ENCODE data around the gene CCDC90B.
"Not testable (repeated sequence)": the region's sequence is repeated elsewhere in the genome, so short reads cannot be mapped to it uniquely, and the experiment has no call there.

CCDC90B gene, protein sequence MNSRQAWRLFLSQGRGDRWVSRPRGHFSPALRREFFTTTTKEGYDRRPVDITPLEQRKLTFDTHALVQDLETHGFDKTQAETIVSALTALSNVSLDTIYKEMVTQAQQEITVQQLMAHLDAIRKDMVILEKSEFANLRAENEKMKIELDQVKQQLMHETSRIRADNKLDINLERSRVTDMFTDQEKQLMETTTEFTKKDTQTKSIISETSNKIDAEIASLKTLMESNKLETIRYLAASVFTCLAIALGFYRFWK

DNA sequence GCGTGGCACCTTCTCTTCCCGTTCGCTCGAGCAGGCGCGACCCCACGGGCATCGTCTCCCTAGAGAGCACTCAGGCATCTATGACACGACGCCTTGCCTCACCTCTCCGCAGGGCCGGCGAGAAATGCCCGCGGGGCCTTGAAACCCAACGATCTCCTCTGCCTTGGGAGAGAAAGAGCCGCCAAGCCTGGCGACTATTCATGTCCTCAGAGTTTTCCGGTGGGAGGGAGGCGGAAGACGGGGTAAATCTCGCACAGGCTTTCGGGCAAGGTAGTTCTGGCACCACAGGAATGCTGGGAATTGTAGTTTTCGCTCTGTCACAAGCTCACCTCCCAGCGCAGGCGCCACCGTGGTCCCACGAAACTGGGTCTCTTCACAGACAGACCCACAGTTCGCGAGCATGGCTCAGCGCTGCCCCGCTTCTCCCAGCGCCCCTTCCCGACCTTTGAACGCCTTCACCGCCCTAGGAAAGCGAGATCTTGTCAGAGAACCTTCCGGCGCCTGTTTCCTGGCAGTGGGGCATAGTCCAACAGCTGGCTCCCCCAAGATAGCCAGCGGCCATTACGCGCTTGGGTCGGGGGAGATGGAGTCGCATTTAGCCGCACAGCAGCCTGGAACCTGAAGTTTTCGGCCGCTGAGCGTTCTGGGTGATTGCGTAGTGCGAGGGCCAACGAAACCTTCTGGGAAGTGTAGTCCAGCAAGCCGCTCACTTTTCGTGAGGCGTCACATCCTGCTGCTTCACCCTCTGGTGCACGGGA, at the start of gene CCDC90B:
Gene CCDC90B (minus strand): TSS at position 597 of the 758 bp plus-strand sequence. CDS start 395 bp downstream, at position 202.
- FAIRE-seq = peak; percentile 91

DNA sequence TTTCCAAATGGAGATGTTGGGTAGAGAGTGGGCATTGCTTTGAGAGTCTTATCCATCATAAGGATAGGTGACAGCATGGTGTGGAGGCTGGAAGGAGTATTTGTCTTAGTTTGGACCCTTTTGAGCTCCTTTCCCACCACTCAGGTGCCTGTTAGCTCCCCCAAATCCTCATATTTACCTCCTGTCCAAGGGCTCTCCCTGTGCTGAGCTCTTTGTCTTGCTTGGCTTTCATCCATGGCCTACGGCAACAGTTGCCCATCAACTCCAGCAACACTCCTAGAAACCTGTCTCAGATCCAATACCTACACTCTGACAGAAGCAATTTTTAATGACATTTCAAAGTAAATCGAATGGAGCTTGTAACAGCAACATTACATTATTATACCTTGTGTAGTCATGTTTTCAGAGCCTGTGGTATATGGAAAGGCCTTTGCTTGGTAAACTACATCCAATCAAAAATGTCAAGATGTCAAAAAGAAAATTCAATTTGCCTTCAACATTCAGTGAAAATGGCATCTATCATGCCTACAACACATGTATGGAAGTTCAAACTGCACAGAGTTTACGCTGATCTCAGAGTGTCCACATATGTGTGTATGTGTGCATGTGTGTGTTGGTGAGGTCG, 49.4 kb upstream of the CCDC90B start:
- no peak for FAIRE-seq

DNA sequence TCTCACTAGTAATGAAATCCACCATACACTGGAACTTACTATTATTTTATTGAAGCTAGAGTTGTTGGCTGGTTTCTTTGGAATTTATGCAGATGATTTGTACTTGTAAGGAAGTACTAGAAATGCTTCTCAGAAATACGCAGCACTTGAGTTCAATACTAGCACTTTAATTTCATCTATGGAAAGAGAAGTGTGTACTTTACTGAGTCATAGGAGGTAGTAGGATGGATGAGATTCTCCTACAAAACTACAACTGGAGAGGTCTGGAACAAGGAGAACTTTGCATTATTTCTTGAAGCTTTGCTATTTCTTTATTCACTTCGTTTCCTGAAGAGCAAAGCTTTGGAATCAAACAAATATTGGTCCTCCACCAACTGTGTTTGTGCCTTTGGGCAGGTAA, 44.1 kb upstream of the CCDC90B start:
- no peak for FAIRE-seq

DNA sequence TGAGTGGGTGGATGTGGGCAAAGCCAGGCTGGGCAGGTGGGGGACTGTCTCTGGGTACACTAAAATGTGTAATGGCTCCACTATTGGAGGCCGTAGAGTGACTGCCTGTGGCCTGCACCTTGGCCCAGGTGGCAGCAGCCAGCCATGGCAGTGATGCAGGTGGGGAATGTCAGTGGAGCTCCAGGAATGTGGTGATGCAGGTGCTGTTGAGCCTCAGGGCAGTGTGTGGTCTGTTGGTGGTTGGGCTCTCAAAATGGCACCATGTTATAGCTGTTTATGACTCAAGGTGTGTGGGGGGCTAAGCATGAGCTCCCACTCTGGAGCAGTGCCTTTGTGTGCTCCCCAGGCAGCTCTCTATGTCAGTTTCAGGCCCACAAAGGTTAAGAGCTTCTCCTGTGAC, 40.2 kb upstream of the CCDC90B start:
- no peak for FAIRE-seq

DNA sequence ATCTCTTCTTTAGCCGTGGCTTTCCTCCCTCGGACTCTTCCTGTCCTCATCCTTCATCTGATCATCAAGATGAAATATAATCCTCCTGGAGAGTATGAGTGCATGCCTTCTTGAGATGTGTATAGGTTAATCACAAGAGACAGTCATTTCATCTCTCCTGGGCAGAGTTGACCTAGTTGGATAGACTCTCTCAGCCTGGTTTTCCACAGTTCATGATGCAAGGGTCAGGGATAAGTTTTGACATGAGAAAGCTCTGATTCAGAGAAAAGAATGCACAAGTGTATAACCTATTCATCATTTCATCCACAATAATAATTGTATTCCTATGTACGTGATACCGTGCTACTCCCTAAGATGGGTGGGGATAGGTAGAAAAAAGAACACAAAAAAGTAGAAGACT, 33.2 kb upstream of the CCDC90B start:
- FAIRE-seq = no peak

DNA sequence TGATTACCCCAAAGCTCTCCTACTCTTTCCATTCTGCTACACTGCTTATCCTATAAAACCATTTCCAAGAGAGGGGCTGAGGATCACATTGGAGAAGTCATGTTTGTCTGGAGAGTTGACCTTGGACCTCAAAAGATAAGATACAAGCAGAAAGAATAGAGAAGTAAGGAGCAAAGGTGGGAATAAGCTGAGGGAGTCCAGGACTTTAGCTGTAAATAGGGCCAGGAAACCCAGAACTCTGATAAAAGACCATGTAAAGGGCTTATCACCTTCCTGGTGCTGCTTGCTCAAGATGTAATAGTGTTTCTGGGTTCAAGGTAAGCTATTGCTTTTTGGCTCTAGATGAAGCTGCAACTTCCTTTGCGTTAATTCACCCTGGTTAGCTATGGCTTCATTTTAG, 32.8 kb upstream of the CCDC90B start:
- no peak for FAIRE-seq

DNA sequence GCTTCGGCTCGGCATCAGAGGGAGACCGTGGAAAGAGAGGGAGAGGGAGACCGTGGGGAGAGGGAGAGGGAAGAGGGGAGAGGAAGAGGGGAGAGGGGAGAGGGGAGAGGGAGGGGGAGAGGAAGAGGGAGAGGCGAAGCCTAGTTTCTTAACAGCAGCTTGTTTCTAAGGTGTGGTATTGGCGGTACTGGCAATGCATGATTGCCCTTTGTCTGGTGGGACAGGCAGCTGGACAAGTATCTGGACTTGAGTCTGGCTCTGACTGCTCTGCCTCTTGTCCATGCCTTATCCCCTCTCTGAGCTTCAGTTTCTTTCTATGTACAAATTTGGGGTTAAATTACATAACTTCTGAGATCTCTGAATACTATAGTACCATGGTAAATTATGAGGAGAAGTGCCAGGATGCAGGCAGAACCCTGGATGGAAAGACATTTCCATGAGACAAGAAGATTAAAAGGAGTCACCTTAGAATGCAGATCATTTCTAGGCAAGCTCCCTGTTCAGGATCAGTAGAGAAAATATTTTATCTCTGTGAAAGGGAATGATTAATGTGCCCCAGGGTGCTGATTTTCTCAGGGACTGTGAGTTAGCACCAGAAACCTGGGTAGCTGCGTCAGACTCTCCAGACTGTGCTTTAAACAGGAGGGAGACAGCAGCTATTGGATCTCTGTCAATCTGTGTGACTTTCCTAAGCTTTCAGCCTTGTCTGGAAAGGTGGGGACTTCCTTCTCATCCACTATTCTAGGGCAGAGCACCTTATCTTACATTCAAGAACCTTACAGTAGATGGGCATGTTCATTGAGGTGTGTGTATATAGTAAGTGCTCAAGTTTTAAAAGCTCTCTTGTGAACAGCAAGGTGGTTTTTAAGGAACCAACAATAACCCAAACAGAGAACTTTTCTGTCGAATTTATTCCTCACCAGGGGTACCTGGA, 31.9 kb upstream of the CCDC90B start:
- no peak for FAIRE-seq

DNA sequence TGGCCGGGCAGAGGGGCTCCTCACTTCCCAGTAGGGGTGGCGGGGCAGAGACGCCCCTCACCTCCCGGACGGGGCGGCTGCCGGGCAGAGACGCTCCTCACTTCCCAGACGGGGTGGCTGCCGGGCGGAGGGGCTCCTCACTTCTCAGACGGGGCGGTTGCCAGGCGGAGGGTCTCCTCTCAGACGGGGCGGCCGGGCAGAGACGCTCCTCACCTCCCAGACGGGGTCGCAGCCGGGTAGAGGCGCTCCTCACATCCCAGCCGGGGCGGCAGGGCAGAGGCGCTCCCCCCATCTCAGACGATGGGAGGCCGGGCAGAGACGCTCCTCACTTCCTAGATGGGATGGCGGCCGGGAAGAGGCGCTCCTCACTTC, 30.7 kb upstream of the CCDC90B start:
- FAIRE-seq = not testable (repeated sequence)

DNA sequence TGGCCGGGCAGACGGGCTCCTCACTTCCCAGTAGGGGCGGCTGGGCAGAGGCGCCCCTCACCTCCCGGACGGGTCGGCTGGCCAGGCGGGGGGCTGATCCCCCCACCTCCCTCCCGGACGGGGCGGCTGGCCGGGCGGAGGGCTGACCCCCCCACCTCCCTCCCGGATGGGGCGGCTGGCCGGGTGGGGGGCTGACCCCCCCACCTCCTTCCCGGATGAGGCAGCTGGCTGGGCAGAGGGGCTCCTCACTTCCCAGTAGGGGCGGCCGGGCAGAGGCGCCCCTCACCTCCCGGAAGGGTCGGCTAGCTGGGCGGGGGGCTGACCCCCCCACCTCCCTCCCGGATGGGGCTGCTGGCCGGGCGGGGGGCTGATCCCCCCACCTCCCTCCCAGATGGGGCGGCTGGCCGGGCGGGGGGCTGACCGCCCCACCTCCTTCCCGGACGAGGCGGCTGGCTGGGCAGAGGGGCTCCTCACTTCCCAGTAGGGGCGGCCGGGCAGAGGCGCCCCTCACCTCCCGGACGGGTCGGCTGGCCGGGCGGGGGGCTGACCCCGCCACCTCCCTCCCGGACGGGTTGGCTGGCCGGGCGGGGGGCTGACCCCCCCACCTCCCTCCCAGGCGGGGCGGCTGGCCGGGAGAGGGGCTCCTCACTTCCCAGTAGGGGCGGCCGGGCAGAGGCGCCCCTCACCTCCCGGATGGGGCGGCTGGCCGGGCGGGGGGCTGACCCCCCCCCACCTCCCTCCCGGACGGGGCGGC, 30.2 kb upstream of the CCDC90B start:
- FAIRE-seq = not testable (repeated sequence)

DNA sequence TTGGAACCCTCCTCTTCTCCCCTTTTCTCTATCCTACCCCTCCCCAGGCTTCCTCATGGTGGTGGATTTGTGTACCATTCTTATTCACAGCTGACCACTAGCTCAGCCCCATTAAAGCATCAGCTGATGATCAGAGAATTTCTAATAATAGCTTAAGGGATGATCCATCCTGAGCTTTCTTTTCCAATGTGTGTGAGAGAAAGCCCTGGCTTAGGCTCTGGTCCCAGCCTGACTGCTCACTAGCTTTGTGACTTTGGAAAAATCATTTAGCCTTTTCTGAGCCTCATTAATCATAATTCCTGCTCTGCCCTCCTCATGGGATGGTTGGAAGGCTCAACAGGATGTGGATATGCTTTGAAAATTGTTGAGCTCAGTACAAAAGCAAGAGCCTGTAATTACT, 26.3 kb upstream of the CCDC90B start:
- no peak for FAIRE-seq

DNA sequence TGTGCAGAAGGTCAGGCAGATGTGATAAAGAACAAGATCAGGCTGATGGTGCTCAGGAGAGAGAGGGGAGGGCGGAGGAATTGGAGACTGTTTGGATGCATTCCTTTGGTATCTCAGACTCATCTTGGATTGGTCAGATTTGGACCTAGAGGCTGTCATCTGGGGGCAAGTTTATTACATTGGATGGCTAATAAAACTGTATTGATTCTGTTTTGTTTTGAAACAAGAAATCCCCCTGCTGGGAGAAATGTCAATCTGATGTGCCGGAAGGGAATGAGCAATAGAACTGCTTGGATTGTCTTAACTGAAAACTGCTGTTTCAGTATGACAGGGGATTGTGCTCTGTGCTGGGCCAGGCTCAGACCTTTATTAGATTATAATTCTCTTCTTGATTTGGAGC, 25.5 kb upstream of the CCDC90B start:
- no peak for FAIRE-seq

DNA sequence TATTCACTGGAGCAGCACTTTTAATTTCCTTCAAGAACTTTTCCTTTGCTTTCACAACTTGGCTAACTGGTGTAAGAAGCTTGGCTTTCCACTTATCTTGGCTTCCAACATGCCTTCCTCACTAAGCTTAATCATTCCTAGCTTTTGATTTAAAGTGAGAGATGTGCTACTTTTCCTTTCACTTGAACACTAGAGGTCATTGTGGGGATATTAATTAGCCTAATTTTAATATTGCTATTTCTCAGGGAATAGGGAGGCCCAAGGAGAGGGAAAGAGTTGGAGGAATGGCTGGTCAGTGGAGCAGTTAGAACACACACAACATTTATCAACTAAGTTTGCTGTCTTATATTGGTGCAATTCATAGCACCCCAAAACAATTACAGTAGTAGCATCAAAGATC, 24.6 kb upstream of the CCDC90B start:
- FAIRE-seq = no peak

DNA sequence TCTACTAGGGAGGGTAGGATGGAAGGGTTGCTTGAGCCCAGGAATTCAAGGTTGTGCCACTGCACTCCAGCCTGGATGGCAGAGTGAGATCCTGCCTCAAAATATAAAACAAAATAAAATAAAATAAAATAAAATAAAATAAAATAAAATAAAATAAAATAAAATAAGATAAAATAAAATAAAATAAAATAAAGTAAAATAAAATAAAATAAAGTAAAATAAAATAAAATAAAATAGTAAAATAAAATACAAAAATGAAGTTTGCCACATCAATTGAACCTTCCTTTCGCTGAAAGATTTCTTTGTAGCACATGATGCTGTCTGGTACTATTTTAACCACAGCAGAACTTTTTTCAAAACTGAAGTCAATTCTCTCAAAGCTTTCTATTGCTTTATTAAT, 22.4 kb upstream of the CCDC90B start:
- FAIRE-seq = peak; percentile 29

DNA sequence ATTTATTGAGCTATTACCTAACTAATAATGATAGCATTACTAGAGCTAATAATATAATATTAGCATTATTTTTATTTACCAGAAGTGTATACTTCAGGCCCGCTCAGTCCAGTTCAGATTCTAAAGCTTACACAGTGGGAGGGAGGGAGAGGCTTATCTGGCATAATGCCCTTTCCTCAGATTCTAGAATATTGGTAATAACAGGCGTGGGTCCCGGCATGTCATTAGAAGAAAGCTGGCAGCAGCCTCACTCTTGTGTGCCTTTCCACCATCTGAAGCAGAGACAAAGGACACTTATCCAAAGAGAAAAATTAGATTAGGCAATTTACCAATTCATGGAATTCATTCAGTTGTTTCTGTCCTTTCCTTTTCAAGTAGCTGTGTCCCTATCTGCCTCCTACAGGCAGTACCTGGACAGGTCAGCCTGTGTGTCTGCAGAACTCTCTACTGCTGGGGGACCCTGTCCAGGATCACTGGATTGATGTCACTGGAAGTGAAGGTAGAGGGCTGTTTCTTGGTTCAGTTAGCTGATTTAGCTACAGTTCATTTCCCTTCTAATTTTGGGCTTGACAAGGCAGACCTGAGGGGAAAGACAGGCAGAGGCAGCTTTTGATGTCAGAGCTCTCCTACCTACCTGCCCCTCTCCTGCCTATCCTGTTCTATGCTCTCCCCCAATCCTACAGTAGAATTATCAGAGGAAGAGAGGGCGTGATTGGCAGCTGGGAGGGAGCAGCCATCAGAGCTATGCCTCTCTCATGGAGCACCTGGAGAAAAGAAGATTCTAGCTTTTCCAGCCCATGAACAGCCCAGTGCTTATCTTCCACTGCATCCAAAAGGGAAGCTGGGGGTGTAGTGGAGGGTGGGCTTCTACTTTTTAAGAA, 20.3 kb upstream of the CCDC90B start:
- no peak for FAIRE-seq

DNA sequence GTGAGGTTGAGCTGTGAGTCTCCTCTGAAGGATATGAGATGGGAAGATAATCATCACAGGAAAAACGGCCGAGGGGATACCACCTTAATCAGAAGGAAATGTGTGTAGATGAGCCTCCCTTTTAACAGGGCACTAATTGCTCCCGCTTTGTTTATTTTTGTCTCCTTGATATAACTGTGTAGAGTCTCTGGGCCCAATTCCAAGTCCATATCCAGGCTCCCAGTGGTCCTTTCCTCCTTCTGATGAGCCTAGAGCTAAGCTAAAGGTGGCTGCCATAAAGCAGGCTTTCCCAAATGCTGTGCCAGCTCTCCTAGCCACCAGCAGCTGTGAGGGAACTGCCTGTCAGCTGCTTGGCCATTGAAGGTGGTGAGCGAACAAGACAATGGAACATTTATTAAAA, 17.1 kb upstream of the CCDC90B start:
- no peak for FAIRE-seq

DNA sequence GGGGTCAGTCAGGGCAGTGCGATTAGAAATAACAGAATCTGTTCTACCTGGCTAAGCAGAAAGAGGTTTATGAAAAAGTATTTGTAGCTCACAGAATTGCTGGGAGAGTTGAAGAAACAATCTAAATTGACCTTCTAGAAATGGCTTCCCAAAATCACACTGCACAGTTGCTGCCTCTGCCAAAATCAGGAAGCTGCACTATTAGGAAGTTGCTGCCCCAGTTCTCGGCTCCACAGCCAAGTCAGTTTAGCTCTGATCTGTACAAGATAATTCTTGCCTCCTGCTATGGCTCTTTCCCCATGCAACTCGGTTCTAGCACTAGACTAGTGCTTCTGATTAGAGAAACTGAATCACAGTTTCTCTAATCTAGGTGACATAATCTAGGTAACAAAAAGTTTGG, 16.0 kb upstream of the CCDC90B start:
- FAIRE-seq = no peak

DNA sequence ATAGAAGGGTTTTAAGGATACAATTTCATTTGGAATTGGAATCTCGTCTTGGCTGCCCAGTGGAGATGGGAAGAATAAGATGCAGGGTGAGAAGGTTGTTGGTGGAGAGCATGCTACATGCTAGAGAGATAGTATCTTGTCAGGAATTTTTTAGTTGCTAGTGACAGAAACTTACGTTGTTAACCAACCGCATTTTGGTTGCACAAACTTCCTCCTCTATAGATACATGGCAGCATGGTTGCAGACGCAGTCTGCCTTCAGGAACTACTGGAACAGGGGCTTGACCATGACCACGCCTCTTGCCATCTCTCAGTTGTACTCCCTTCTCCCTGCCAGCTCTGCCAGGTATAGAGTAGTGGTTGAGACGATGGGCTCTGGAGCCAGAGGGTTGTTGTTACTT, 13.5 kb upstream of the CCDC90B start:
- no peak for FAIRE-seq

DNA sequence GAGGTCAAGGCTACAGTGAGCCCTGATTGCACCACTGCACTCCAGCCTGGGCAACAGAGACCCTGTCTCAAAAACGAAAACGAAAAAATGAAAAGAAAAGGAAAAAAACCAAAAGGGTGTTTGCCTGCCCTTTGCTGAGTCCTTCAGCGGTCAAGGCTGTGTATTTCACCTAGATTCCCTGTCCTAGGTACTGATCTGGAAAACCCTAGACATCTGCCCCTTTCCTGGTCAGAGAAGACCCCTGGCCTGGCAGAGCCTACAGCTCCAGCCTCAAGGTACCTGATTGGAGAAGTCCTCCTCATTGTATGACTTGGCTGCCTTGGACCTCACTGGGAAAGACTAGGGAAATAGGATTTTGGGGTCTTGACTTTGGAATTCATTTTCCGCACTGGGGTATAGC, 8.0 kb upstream of the CCDC90B start:
- FAIRE-seq = no peak

DNA sequence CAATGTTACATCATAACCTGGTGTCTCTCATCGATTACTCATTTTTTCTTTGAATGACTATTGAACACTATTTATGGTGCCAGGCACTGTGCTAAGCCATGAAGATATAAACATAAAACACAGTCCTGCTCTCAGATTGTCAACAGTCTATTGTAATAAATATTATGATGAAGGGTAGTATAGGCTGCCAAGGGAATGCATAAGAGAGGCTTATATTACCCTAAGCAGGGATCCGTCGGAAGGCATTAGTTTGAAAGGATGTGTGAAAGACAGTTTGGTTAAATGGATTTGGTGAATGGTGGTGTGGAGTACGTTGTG, 7.2 kb upstream of the CCDC90B start:
- FAIRE-seq = no peak

DNA sequence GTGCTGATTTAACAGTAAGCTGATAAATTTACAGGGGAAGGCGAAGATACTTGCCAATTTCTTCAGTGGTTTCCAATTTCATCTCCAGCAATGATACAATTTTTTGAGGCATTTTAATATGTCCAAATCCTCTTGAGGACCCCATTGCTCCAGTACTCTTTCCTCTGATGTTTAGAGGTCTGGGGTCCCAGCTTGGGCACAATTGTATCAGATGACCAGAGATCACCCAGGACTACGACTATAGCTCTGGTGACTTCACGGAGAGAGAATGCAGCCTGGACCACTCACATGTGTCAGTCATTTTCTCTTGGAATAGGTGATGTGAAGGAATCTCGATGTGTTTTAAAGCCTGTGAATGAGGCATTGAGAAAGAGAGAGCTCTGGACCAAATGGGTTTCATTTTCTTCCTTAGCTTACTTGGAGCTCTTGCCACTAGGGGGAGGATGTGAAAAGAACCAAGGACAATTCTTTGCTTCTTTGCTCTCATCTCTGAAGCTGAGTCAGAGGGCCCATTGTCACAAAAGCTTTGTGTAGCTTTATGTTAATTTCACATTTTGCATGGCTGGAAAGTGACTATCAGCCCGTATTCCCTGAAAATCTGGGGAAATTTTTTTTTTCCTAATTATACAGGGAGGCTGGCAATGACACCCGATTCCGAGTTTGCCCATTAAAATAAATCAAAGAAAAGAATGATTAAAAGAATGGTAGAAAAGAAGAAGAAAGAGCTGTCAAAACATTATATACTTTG, 6.7 kb upstream of the CCDC90B start:
- peak; percentile 88 for FAIRE-seq

DNA sequence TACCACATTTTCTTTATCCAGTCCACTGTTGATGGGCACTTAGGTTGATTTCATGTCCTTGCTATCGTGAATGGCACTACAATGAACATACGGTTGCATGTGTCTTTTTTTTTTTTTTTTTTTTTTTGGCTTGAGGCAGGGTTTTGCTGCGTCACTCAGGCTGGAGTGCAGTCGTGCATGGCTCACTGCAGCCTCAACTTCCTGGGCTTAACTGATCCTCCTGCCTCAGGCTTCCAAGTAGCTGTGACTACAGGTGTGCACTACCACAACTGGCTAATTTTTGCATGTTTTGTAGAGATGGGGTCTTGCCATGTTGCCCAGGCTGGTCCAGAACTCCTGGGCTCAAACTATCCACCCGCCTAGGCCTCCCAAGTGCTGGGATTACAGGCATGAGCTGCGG, 1.5 kb upstream of the CCDC90B start:
- FAIRE-seq = no peak

Measured in endometrium (tissue), 2 donors.